GM19324 (cell line): ENCODE results near the gene IRF2BP2.
"Not testable (repeated sequence)": the region's sequence is repeated elsewhere in the genome, so short reads cannot be mapped to it uniquely, and the experiment has no call there.

Experiments used
- ATAC-seq: cut with Tn5 transposase; IDR thresholded peaks from one replicate; pipeline ENCODE4 v1.9.1; 2021; ENCODE audit warnings: mild to moderate bottlenecking, moderate library complexity; ENCODE audit not compliant: unreplicated experiment, low FRiP score

IRF2BP2 gene

DNA sequence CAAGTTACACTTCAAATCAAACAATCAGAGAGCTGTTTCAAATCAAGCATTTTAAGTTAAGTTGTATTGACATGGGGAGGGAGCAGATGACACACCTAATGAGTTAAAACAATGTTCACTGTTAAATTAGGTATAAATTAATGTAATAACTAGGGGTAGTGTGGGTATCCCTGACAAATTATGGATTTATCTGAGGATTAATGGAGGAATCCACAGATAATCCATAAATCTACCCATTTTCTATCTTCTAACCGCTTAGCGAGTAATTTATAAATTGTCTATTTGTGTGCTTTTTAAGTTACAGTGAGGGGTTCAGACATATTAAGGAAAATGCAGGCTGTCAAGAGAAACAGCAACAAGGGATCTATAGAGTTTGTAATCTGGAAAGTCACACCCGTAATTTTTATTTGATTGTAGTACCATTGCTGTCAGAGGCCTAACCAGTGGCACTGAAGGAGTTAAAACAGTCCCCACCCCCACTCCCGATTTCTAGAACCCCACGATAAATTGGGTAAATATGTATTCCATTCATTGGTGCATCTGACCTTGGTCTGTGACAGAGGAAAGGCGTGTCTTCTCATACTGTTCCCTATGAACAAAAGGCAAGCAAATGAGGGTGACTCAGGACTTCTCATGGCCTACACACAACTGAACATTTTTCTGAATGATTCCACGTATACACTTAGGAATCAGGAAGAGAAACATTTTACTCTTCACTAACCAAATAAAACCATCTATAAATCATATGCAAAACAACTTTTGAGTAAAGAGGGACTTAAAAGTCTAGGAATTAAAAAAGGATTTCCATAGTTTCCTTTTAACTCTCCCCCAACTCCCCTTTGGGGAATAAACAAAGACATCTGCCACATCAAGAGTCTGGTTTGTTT is 7.4 kb downstream of the IRF2BP2 start:
- no peak for ATAC-seq

DNA sequence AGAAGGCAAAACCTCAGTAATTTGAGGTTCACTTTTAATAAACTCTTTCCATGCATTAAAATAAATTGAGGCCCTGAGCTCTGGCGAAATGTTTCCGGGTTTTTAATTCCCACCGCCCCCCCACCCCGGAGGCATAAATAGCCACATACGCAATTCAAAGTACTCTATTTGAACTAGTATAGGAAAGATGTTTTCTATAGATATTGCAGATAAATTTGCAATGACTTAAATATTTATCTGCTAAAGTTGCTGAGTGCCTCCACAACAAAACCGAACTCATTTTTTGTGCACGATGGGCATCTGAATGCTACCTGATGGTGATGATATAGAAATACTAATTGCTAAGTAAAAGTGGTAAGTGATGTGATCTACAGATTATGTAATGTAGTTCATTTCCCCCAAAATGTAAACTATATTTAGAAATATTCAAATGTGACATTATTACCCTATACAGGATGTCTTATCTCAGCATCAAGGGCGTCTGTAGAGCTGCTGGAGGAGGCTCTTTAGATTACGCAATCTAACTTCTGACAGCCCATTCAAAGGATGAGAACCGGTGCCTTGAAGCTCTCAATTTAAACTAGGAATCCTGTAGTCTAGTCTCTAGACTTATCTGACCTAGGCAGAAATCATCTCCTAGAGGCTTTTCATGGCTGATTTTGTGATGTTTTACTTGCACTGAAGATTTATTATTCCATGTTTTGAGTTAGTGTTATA is 8.5 kb downstream of the IRF2BP2 start:
- ATAC-seq, result no peak

DNA sequence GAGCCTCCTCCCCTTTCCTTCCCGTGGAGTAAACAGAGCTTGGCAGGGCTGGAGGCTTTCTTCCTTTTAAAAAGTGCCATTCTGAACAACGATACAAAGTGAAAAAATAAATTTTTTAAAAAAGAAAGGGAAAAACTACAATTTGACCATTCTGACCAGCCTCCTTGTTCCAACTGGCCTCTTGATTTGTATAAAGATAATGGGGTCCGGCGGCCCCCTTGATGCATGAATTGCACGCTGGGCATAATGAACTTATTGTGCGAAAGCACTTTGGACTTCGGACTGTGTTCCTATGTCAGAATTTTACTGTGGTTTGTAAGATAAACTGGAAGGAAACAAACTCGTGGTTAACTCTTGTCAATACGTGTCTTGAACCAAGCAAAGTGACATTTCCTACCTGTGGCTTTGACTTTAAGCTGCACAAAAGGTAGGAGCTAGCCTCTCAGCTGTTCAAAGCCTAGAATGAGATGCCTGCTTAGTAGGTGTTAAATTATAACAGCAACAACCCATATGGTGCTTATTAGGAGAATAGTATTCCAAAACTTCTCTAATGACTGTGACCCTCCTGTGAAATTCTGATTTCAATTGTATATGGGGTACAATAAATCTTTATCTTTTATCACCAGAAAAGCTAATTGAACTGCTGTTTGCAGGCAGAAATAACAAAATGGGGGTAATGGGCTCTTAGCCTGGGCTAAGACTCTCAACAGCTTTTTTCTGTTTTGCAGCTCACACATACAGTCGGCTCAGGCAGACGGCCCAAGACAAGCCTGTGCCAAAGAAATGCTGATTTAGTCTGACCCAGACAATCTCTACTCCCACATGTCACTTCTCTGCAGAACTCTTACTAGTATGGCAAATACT is 9.3 kb downstream of the IRF2BP2 start:
- ATAC-seq, result peak; percentile 7

DNA sequence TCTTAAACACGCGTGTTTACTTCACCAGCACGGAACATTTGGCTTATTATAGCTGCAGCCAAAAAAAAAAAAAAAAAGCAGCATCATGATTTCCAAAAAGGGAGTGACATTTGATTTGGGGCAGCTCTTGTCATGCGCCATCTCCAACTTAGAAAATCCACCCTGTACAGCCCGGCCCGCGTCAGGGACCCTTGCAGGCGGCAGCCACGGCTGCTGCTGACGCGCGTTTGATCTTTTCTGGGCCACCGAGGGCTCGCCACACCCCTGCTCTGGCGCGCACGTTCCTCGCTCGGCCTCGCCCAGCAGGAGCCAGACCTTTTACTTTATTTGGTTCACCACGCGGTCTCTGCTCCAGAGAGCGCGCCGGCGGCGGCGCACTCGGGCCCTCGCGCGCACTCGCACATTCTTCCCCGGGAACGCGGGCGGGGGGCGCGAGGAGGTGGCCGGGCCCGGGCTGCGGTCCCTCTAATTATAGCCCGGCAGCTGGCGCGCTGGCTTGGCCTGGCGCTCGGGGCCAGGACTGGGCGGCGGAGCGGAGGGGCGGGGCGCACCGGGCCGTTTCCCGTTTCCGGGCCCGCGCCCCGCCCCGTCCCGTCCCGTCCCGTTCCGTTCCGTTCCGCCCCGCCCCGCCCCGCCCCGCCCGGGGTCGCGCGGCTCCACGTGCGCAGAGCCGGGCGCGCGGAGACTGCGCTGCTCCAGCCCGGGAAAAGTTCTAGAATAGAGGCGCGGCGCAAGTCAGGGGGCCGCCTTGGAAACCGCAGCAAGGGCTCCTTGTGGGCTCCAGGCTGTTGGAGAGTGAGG is 10.2 kb downstream of the IRF2BP2 start:
- ATAC-seq, result peak; percentile 91

DNA sequence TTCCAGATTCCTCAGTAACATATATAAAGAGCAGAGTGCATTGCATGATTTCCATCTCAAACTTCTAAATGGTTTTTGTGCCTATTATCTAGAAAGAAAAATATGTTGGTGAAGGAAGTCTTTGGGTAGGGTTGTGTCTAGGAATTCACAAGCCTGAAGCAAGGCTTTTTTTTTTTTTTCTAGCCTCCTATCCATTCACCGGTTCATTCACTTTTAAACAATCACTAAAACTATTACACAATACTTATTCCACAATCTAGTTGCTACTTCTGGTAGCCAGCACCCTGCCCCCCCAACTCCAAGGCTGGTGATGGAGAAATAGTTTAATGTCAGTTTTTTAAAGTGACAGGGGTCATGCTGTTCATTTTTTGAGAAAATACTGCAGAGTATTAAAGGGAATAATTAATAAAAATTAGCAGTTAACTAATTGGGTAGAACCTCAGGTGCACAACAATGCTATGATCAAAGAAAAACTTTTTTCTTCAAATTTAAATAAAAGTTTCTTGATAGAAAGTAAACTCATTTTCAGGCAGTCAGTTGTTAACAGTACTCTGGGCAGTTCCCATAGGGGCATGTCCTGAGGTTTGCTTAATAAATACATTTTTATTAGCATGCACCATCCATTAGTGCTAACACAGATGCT is 10.9 kb downstream of the IRF2BP2 start:
- ATAC-seq, result no peak

DNA sequence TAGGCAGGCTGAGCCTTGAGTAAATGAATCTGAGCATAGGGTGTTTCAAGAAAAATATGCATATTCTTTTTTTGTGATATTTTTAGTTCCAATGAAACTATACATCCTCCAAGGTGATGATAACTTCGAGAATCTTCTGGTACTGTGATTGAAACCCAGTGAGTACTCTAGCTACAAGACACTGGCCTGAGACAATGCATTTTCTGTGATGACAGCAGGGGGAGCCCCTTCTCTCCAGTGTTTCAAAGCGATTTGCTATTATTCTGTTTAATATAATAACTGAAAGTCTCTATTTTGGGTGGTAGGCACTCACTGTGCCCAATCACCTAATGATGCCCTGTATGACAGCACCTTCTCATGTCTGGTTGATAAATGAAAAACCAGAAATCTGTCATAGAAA is 12.1 kb downstream of the IRF2BP2 start:
- ATAC-seq, result no peak

DNA sequence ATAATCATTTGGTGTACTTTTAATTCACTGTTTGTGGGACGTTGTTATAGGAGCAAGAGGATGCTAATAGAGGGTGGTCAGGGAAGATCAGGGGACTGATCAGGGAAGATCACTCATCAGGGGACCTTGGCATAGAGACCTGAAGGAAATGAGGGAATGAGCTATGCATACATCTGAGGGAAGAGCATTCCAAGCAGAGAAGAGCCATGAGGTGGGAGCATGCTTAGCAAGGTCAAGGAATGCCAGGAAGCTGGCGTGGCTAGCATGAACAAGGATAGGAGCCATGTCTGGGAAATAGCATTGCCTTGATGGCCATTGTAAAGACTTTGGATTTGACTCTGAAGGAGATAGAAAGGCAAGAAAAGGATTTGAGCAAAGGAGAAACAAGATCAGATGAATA is 14.1 kb downstream of the IRF2BP2 start:
- ATAC-seq, result no peak

DNA sequence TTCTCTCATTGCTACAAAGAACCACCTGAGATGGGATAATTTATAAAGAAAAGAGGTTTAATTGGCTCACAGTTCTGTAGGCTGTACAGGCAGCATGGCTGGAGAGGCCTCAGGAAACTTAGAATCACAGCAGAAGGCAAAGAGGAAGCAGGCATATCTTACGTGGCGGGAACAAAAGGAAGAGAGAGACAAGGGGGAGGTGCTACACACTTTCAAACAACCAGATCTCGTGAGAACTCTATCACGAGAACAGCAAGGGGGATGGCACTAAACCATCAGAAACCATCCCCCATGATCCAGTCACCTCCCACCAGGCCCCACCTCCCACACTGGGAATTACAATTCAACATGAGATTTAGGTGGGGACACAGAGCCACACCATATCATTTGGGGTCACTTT is 15.4 kb downstream of the IRF2BP2 start:
- not testable (repeated sequence) for ATAC-seq

DNA sequence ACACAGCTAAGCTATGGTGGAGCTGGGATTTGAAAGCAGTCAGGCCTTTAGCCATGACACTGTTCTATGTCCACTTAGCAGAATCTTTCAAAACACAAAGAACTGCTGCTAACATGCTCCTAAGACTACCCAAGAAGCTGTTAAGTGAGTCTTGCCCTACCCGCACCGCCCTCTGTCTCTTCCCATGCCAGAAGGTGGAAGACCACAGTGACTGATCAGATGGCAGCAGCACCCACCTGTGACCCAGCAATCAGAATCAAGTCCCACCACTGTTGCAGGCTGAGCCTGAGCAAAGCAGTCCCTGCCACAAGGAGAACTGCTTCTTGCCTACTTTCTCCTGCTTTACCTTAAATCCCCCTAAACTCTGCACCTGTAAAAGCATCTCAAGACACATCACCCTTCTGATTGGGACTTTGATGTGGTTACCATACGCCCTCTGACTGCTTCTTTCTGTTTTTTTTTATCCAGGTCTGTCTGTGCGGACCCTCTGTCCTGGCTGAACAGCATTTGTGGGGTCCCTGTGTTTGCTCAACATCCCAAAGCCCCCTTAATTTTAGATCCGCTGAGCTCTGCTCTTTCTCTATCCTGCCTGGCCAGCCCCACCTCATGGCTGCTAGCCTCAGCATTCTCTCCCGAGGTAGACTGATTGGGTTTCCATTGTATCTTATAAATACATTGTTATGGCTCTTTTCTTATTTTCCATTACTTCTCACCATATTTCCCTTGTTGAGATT is 16.0 kb downstream of the IRF2BP2 start:
- ATAC-seq, result no peak

DNA sequence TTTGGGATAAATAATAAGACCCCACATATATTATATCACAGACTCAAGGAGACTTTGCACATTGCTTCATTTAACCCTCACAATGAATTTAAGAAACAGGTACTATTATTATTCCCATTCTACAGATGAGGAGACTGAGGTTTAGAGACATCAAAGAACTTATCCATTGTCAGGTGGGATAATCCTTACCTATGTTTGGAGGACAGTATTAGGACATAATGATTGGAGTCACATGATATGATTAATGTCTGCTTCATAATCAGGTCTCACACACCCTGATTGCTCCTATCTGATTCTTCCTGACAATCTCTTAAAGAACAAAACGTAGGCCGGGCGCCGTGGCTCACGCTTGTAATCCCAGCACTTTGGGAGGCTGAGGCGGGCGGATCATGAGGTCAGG is 16.9 kb downstream of the IRF2BP2 start:
- no peak for ATAC-seq

DNA sequence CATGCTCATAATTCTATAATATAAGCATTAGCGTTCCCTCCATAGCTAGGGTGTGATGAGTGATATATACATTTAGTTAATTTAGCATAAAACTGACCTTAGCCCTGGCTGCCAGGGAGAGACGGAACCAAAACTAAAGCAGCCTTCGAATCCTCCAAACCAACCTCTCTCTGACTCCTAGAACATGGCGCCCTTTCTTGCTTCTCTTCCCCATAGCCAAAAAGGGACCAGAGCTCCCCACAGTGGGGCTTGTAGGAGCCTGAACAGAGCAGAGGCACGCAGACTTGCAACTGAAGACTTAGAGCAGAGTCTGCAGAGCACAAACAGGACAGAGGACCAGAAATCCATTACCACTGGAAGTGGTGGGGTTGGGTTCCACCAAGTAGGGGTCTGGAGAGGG is 17.7 kb downstream of the IRF2BP2 start:
- ATAC-seq, result no peak

DNA sequence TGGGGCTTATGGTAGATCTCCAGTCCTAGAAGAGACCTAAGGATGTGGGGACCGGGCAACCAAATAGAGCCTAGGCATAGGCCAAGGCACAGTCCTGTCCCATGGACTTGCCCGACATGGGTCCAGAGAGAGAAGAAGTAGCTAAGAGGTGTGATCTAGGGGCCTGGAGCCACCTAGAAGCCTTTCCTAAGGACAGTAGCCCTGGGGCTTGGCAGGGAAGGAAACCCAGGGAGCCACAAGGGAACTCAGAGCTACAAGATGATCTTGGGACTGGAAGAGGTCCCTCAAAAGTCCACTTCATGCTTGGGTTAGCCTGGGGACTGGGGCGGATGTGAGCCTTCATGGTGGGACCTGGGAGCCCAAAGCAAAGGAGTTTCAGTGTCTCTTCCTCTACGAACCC is 18.8 kb downstream of the IRF2BP2 start:
- ATAC-seq, result no peak

DNA sequence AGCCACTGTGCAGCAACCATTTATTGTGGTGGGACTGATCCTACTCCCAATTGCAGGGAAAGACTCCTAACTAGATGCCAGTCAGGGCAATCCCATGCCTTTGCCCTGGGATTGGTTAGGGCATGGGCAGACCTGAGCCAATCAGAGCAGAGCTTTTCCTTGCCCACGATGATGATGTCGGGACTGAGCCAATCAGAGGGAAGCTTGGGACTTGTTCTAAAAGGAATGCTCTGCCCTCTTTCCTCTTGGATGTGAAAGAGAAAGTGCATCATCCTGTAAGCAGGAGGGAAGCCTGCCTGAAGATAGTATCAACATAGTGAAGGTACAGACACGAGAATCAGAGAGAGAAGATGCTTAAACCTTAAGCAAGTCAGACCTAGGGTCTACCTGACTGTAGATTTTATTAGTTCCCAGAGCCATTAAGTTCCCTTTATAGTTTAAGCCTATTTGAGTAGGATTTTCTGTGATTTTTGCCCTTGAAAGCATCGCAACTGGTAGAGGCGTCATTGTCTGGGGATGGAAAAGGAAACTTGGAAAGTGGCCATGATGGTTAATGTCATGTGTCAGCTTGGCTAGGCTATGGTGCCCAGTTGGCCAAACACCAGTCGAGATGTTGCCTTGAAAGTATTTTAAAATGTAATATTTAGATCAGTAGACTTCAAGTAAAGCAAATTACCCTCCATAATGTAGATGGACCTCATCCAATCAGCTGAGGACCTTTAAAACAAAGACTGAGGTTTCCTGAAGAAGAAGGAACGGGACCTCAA is 19.9 kb downstream of the IRF2BP2 start:
- ATAC-seq, result no peak

DNA sequence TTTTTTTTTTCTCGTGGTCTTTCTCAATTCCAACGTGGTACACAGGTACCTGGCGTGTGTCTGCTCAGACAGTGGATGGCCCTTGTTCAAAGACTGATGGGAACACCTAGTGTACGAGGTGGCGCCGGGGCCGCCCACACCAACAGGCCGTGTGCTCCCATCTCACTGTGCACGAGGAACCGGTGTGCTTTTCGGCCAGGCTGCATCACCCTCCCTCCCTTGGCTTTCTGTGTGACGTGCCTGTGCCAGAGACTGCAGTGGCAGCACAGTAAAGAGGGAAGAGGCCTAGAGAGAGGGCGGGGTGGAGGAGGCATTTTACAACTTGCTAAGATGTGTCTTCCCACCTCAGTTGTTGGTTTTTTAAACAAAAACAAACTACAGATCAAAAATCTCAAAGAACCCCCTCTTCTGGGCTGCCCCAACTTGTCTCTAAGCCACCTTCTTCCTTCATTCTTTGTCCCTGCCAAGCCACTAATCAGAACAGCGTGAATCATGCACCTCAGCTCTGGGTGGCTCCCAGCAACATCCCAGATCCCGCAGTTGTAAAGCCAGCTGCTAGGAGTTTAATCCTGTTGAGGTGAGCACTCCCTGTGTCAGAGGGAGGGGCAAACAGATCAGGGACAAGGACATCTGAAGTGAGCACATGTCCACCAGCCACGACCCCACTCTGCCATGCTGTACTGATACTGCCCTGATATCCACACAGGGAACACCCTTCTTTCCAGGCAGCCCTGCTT is 20.7 kb downstream of the IRF2BP2 start:
- no peak for ATAC-seq

DNA sequence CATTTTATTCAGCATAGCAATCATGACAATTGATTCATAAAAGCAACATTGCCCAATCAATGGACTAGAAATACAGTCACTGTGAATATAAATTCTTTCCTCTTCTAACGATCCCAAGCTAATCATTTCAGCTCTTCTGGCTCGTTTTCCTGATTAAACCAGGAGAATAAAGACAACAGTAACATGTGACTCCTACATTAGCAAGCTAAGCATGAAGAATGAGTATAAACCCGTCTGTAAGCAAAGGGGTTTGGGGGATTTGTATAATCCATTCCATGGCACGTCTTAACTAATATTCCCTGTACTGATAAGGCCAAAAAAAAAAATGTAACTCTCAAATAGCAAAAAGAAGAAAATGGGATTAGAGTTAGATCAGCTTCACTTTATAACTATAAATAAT is 21.6 kb downstream of the IRF2BP2 start:
- ATAC-seq, result no peak

DNA sequence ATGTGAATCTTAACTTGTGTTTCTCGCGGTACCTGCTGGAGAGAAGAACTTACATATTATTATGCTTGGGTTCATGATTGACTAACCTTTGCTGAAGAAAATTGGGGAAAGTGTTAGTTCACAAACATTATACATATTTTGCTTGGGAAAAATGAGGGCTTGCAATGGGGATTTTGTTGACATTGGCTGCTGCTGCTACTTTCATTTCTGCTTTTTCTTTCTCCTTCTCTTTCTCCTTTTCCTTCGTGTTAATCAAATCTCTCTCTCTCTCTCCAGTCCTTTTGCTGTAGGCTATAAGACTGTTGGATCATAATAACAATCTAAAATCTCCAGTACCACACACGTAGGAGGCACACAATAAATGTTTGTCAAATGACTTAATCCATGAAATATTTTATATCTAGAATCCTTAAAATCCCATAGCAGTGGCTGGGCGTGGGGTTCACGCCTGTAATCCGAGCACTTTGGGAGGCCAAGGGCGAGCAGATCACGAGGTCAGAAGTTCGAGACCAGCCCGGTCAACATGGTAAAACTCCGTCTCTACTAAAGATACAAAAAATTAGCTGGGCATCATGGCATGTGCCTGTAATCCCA is 23.0 kb downstream of the IRF2BP2 start:
- no peak for ATAC-seq

DNA sequence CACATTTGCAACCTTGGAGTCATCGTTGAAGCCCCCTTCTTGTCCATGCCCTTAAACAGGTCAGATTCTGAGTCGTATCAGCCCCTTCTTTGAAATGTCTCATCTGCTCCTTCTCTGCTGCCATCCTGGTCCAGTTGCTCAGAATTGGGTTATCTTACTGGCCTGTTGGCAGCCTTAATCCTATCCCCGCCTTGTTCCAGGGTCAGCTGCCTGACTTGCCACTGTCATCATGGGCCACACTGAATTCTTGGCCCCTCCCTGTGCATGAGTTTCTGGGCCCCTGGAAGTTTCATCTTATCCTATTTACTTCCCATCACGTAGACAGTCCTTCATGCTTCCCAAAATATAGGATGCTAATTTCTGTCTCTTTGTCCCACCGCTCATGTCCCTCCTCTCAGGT is 23.7 kb downstream of the IRF2BP2 start:
- ATAC-seq, result no peak
